GM19463 (cell line): ENCODE measurements around the gene KIFC1.

ENCODE experiments used
- ATAC-seq: cut with Tn5 transposase; IDR thresholded peaks from one replicate; pipeline ENCODE4 v1.9.1; 2021; ENCODE audit warnings: mild to moderate bottlenecking, moderate library complexity; ENCODE audit not compliant: unreplicated experiment

Gene KIFC1

GRCh38 chr6:33424855-33425667 lies 33.4 kb downstream of the KIFC1 start:
- ATAC-seq: no peak

- ATAC-seq: peak; percentile 41
Measured at GRCh38 chr6:33425668-33426577, 34.3 kb downstream of the KIFC1 start.

- ATAC-seq: no peak
Measured at GRCh38 chr6:33426590-33427511, 35.2 kb downstream of the KIFC1 start.

- no peak for ATAC-seq
Measured at GRCh38 chr6:33427585-33428223, 36.1 kb downstream of the KIFC1 start.

- no peak for ATAC-seq
Measured at GRCh38 chr6:33428224-33428965, 36.8 kb downstream of the KIFC1 start.

- no peak for ATAC-seq
Measured at GRCh38 chr6:33428966-33429749, 37.5 kb downstream of the KIFC1 start.

- ATAC-seq: no peak
Measured at GRCh38 chr6:33429750-33430052, 38.1 kb downstream of the KIFC1 start.

- ATAC-seq: no peak
Measured at GRCh38 chr6:33430334-33430733, 38.7 kb downstream of the KIFC1 start.

- ATAC-seq: peak; percentile 53
Measured at GRCh38 chr6:33430991-33431879, 39.6 kb downstream of the KIFC1 start.

GRCh38 chr6:33431880-33432541 lies 40.4 kb downstream of the KIFC1 start:
- ATAC-seq: no peak

- no peak for ATAC-seq
Measured at GRCh38 chr6:33432546-33432945, 40.9 kb downstream of the KIFC1 start.

- ATAC-seq: no peak
Measured at GRCh38 chr6:33433001-33433543, 41.4 kb downstream of the KIFC1 start.

GRCh38 chr6:33433544-33434191 lies 42.0 kb downstream of the KIFC1 start:
- no peak for ATAC-seq

- ATAC-seq: no peak
Measured at GRCh38 chr6:33434961-33435360, 43.3 kb downstream of the KIFC1 start.

- ATAC-seq: no peak
Measured at GRCh38 chr6:33437666-33438065, 46.0 kb downstream of the KIFC1 start.

- ATAC-seq: no peak
Measured at GRCh38 chr6:33438978-33439594, 47.5 kb downstream of the KIFC1 start.
